CD8-positive, alpha-beta memory T cell (primary cell): ENCODE results near the gene PDGFA. TPM values are rescaled to one million over a fixed set of nuclear protein-coding genes. Genes with fewer than 3 reads are reported as not detected.

Experiments
- CTCF ChIA-PET: fragments of 350-600 bp; sonication (Branson Sonifier 250); formaldehyde crosslinking; loops from one replicate; lab custom pipeline; 2021; ENCODE audit warnings: antibody characterized with exemption; lab: Charles Lee
- POLR2A ChIA-PET: fragments of 350-600 bp; sonication (Branson Sonifier 250); formaldehyde crosslinking; loops from one replicate; lab custom pipeline; 2021; ENCODE audit warnings: antibody characterized with exemption; lab: Charles Lee
- DNase-seq, 5 donors: peaks; one replicate each; pipeline versions ENCODE4 v3.0.0 to v3.0.0-alpha.2; 2020 to 2022; ENCODE audit warnings: mixed read lengths in 1 of 5
- H3K27ac ChIP-seq: one replicate; pipeline ENCODE4 v1.7.0; 2013; ENCODE audit warnings: low read depth, mild to moderate bottlenecking, low read length, moderate library complexity
- H3K27me3 ChIP-seq: 2 replicates; pipeline ENCODE4 v1.7.0; 2013; ENCODE audit warnings: low read length, mild to moderate bottlenecking; ENCODE audit not compliant: insufficient read depth, poor library complexity, severe bottlenecking
- H3K36me3 ChIP-seq: 2 replicates; pipeline ENCODE4 v1.7.0; 2013; ENCODE audit warnings: mild to moderate bottlenecking, low read length, moderate library complexity; ENCODE audit not compliant: insufficient read depth
- H3K4me1 ChIP-seq: 2 replicates; pipeline ENCODE4 v1.7.0; 2013; ENCODE audit warnings: mild to moderate bottlenecking, low read length, moderate library complexity; ENCODE audit not compliant: insufficient read depth
- H3K4me3 ChIP-seq: 2 replicates; pipeline ENCODE4 v1.7.0; 2013; ENCODE audit warnings: mild to moderate bottlenecking, low read length
- H3K9me3 ChIP-seq: 2 replicates; pipeline ENCODE4 v1.7.0; 2013; ENCODE audit warnings: mild to moderate bottlenecking, low read length
- H3K27ac Mint-ChIP-seq, 8 donors: one replicate each; pipeline ENCODE4 v1.8.0; 2020 to 2021; ENCODE audit warnings: mixed read lengths in 8 of 8, mild to moderate bottlenecking in 6 of 8, inconsistent platforms in 3 of 8, moderate library complexity in 3 of 8
- H3K27me3 Mint-ChIP-seq, 2 donors: one replicate each; pipeline ENCODE4 v1.8.0; 2020 to 2021; ENCODE audit warnings: mixed read lengths in 2 of 2, mild to moderate bottlenecking in 1 of 2, moderate library complexity in 1 of 2
- H3K36me3 Mint-ChIP-seq, 3 donors: one replicate each; pipeline ENCODE4 v1.8.0; 2020 to 2021; ENCODE audit warnings: mixed read lengths in 3 of 3, inconsistent platforms in 1 of 3, mild to moderate bottlenecking in 1 of 3
- H3K4me1 Mint-ChIP-seq, 3 donors: one replicate each; pipeline ENCODE4 v1.8.0; 2020 to 2021; ENCODE audit warnings: mixed read lengths in 3 of 3, inconsistent platforms in 1 of 3, mild to moderate bottlenecking in 1 of 3
- H3K4me3 Mint-ChIP-seq, 7 donors: one replicate each; pipeline ENCODE4 v1.8.0; 2020 to 2021; ENCODE audit warnings: mixed read lengths in 7 of 7, mild to moderate bottlenecking in 6 of 7, moderate library complexity in 4 of 7, inconsistent platforms in 2 of 7
- H3K9me3 Mint-ChIP-seq, 5 donors: one replicate each; pipeline ENCODE4 v1.8.0; 2020 to 2022; ENCODE audit warnings: mixed read lengths in 5 of 5, mild to moderate bottlenecking in 3 of 5, moderate library complexity in 2 of 5, inconsistent platforms in 1 of 5
- polyA plus RNA-seq: library from polyadenylated mRNA; unstranded; fragments of 300-500 nt; fragmentation: Illumina TruSeq; gene quantifications from one replicate; pipeline ENCODE4 v1.2.3, GENCODE V29; 2021
- total RNA-seq, 2 experiments: library from RNA; stranded (reverse); gene quantifications; one replicate each; pipeline ENCODE4 v1.2.3, GENCODE V29; 2021

Gene PDGFA
- total RNA-seq (10 to 100 TPM; 11.6 to 11.9 TPM), polyA plus RNA-seq (0.68 TPM)

DNA sequence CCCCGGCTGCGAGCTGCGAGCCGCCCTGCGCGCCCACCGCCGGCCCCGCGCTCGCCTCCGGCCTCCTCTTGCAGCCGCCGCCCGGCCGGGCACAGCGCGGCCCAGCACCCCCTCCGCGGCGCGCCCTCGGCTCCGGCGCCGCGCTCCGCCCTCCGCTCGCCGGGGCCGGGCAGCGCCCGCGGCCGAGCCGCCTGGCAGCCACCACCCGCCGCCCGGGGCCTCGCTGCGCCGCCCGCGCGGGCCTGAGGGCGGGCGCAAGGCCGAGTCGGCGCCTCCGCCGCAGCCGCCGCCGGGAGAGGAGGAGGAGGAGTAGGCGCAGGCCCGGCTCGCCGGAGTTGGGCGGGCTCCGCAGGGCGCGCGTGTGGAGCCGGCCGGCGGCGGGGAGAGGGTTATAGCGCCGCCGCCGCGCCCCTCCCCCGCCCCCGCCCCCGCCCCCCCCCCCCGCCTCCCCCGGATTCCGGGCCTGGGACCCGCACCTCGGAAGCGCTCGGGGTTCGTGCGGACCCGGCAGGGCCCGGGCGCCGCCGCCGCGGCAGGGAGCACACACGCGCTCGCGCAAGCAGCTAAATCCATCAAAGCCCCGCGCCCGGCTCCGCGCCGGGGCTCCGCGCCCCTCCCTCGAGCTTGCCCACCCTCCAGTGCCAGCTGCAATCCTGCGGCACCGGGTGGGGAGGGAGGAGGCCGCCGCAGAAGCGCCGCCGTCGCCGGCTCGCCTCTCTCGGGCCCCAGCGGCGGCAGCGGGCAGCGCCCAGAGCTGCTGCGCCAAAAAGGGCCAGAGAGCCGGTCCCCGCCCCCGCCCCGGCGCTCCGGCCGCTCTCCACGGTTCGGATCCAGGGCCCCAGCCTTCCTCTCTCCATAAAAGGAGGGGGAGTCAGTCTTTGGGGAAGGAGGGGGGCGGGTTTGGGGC, at the start of gene PDGFA:
PDGFA (minus strand) TSS at position 363 of the 907 bp plus-strand sequence. CDS start 845 bp downstream, outside the sequence.
- no peaks in the 10 kb centered on the region for H3K36me3 Mint-ChIP-seq
- H3K9me3 ChIP-seq, result no peaks in the 10 kb centered on the region
- peaks cover 23% of the 10 kb centered on the region for H3K27me3 ChIP-seq
- H3K27ac Mint-ChIP-seq, result no peak within 1 kb of the TSS
- no peak within 1 kb of the TSS for H3K27ac ChIP-seq
- peaks cover 12% of the 10 kb centered on the region for H3K4me1 ChIP-seq
- peaks cover 11 to 27% (median 11%) of the 10 kb centered on the region in 3 donors for H3K4me1 Mint-ChIP-seq
- CTCF ChIA-PET, result interaction anchor here (0.6 kb wide), 1 partner anchor 583 kb away, joined by 3 read pairs; no protein-coding TSS in a partner anchor
- peak within 1 kb of the TSS; percentile 71 to 89 (median 76) for H3K4me3 Mint-ChIP-seq
- H3K27me3 Mint-ChIP-seq, result peaks cover 31 to 45% of the 10 kb centered on the region in 2 donors
- no peak for DNase-seq
- H3K9me3 Mint-ChIP-seq, result peaks cover 0 to 2% (median 0%) of the 10 kb centered on the region in 5 donors
- H3K36me3 ChIP-seq, result no peaks in the 10 kb centered on the region
- peak within 1 kb of the TSS; percentile 32 for H3K4me3 ChIP-seq
- POLR2A ChIA-PET, result no interaction called here

- no peaks in the 10 kb centered on the region for H3K4me1 Mint-ChIP-seq
- no peaks in the 10 kb centered on the region for H3K9me3 ChIP-seq
- H3K4me3 Mint-ChIP-seq, result no peak overlapping the region
- H3K27ac Mint-ChIP-seq, result no peak overlapping the region
- no peaks in the 10 kb centered on the region for H3K36me3 Mint-ChIP-seq
- no peaks in the 10 kb centered on the region for H3K9me3 Mint-ChIP-seq
- no peak overlapping the region for H3K4me3 ChIP-seq
- no peaks in the 10 kb centered on the region for H3K4me1 ChIP-seq
- no peaks in the 10 kb centered on the region for H3K27me3 ChIP-seq
- H3K27ac ChIP-seq, result no peak overlapping the region
- ChIA-PET CTCF (no interaction called here), POLR2A (no interaction called here)
- H3K27me3 Mint-ChIP-seq, result no peaks in the 10 kb centered on the region
- H3K36me3 ChIP-seq, result no peaks in the 10 kb centered on the region
- no peak for DNase-seq
Measured at GRCh38 chr7:568031-568951, 48.6 kb upstream of the PDGFA start.

GRCh38 chr7:567305-567883, 47.7 kb upstream of the PDGFA start:
- Histone ChIP-seq H3K36me3 (no peaks in the 10 kb centered on the region), H3K4me3 (no peak overlapping the region), H3K9me3 (no peaks in the 10 kb centered on the region), H3K27me3 (no peaks in the 10 kb centered on the region), H3K27ac (no peak overlapping the region), H3K4me1 (no peaks in the 10 kb centered on the region)
- H3K4me1 Mint-ChIP-seq, result peaks cover 3 to 4% (median 4%) of the 10 kb centered on the region in 3 donors
- no peaks in the 10 kb centered on the region for H3K27me3 Mint-ChIP-seq
- no peak overlapping the region for H3K4me3 Mint-ChIP-seq
- no peak overlapping the region for H3K27ac Mint-ChIP-seq
- CTCF ChIA-PET, result no interaction called here
- POLR2A ChIA-PET, result no interaction called here
- no peaks in the 10 kb centered on the region for H3K9me3 Mint-ChIP-seq
- no peaks in the 10 kb centered on the region for H3K36me3 Mint-ChIP-seq
- DNase-seq, result no peak

GRCh38 chr7:566100-566499, 46.5 kb upstream of the PDGFA start:
- H3K4me3 ChIP-seq, result no peak overlapping the region
- H3K36me3 ChIP-seq, result no peaks in the 10 kb centered on the region
- no peak for DNase-seq
- H3K4me1 ChIP-seq, result no peaks in the 10 kb centered on the region
- peaks cover 3 to 4% (median 4%) of the 10 kb centered on the region in 3 donors for H3K4me1 Mint-ChIP-seq
- H3K9me3 ChIP-seq, result no peaks in the 10 kb centered on the region
- no peaks in the 10 kb centered on the region for H3K27me3 Mint-ChIP-seq
- no peaks in the 10 kb centered on the region for H3K36me3 Mint-ChIP-seq
- CTCF ChIA-PET, result no interaction called here
- POLR2A ChIA-PET, result no interaction called here
- H3K27ac Mint-ChIP-seq, result no peak overlapping the region
- H3K27me3 ChIP-seq, result no peaks in the 10 kb centered on the region
- H3K4me3 Mint-ChIP-seq, result no peak overlapping the region
- no peaks in the 10 kb centered on the region for H3K9me3 Mint-ChIP-seq
- no peak overlapping the region for H3K27ac ChIP-seq

DNA sequence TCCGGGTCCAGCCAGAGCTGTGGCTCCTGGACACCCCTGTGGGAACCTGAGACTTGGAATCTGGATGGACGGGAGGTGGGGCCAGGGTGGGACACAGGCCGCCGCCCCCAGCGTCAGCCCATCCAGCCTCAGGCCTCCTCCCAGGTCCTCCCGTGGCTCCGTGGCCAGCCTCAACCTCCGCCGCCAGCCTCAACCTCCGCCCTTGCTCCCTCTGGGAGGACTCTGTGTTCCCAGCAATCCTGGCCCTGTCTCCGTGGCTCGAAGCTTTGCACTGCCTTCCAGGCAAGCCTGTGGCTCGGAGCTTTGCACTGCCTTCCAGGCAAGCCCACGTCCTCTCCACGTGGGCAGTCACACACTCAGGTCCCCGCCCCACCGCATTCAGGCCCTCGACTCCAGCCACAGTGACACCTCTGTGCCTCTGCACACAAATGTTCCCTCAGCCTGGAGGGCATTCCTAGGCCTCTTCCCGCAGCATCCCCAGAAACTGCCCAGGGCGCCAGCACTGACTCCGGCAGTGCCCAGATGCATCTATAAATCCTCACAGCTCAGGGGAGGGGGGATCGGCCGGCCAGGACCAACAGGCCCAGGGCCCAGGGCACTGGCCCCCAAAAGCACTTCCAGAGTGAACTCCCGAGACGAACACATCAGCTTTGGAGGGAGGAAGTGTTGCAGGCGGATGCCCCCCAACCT, 44.7 kb upstream of the PDGFA start:
- Histone ChIP-seq H3K9me3 (no peaks in the 10 kb centered on the region), H3K27ac (no peak overlapping the region), H3K27me3 (no peaks in the 10 kb centered on the region), H3K4me1 (no peaks in the 10 kb centered on the region), H3K4me3 (no peak overlapping the region), H3K36me3 (no peaks in the 10 kb centered on the region)
- Mint-ChIP-seq H3K27me3 (no peaks in the 10 kb centered on the region), H3K4me3 (no peak overlapping the region), H3K9me3 (no peaks in the 10 kb centered on the region), H3K4me1 (peaks cover 3 to 4% (median 4%) of the 10 kb centered on the region in 3 donors), H3K36me3 (no peaks in the 10 kb centered on the region), H3K27ac (peak overlapping the region in 2 of 8 donors; percentile 28 to 84)
- CTCF ChIA-PET, result no interaction called here
- no peak for DNase-seq
- POLR2A ChIA-PET, result no interaction called here

- no peaks in the 10 kb centered on the region for H3K9me3 ChIP-seq
- Mint-ChIP-seq H3K36me3 (no peaks in the 10 kb centered on the region), H3K4me1 (peaks cover 3 to 4% (median 4%) of the 10 kb centered on the region in 3 donors), H3K27ac (peak overlapping the region in 2 of 8 donors; percentile 2 to 64), H3K4me3 (no peak overlapping the region), H3K9me3 (no peaks in the 10 kb centered on the region), H3K27me3 (no peaks in the 10 kb centered on the region)
- no peaks in the 10 kb centered on the region for H3K36me3 ChIP-seq
- H3K4me1 ChIP-seq, result no peaks in the 10 kb centered on the region
- no peak overlapping the region for H3K27ac ChIP-seq
- H3K4me3 ChIP-seq, result no peak overlapping the region
- no peaks in the 10 kb centered on the region for H3K27me3 ChIP-seq
- ChIA-PET POLR2A (no interaction called here), CTCF (no interaction called here)
- no peak for DNase-seq
Measured at GRCh38 chr7:563629-564170, 44.1 kb upstream of the PDGFA start.

DNA sequence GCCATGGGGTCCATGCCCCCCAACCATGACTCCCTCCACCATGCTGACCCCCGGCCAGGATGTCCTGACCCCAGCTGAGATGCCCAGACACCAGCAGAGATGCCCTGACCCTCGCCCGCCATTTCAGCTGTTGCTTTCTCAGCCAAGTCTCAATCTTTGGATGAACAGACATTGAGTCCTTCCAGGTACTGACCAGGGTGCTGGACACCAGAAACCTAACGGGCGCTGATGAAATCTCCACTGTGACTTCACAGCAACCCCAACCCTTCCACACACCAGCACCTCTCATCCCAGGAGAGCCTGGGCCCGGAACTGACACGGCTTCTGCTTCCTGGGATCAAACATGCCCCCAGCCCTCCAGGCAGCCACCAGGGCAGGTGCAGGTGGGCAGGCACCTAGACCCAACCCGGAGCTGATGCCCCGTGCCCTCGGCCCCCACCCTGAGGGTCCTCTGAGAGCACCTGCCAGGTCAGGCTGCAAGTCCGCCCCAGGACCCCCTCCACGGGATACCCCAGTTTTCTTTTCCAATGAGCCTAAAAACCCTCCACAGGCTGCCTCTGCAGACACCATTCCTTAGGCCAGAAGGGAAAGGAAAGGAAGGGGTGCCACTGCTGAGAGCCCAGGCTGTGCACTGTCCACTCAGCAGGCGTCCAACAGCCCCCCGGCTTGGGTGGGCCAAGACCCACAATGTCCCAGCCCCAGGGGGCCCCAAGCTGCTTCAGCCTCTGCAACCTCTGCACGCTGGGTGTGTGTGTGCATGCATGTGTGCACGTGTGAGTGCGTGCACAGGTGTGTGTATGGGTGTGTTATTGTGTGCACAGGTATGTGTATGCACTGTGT, 43.4 kb upstream of the PDGFA start:
- H3K4me1 Mint-ChIP-seq, result peaks cover 3 to 4% (median 4%) of the 10 kb centered on the region in 3 donors
- DNase-seq, result no peak
- H3K36me3 Mint-ChIP-seq, result no peaks in the 10 kb centered on the region
- H3K4me3 Mint-ChIP-seq, result no peak overlapping the region
- H3K27ac Mint-ChIP-seq, result peak overlapping the region in 2 of 8 donors; percentile 64 to 77
- no peaks in the 10 kb centered on the region for H3K9me3 Mint-ChIP-seq
- POLR2A ChIA-PET, result no interaction called here
- Histone ChIP-seq H3K4me1 (no peaks in the 10 kb centered on the region), H3K27ac (no peak overlapping the region), H3K4me3 (no peak overlapping the region), H3K36me3 (no peaks in the 10 kb centered on the region), H3K27me3 (no peaks in the 10 kb centered on the region), H3K9me3 (no peaks in the 10 kb centered on the region)
- CTCF ChIA-PET, result no interaction called here
- H3K27me3 Mint-ChIP-seq, result no peaks in the 10 kb centered on the region
